ENCODE data around the gene KDM4B. TPM values are rescaled to one million over a fixed set of nuclear protein-coding genes. Genes with fewer than 3 reads are reported as not detected.

Gene KDM4B
- total RNA-seq, 1 experiment from 2014 or later: 43.7 TPM

- H3K4me3 Mint-ChIP-seq: no peak overlapping the region
- no peaks in the 10 kb centered on the region for H3K23me2 ChIP-seq (ENCODE audit: insufficient read length, low read depth, low read length, poor library complexity, severe bottlenecking)
- no peak overlapping the region for H2BK120ac ChIP-seq (ENCODE audit: low read depth, low read length, poor library complexity, severe bottlenecking)
- H3K4me2 ChIP-seq (ENCODE audit: insufficient read depth, insufficient read length, low read length): no peak overlapping the region
- H4K91ac ChIP-seq (ENCODE audit: insufficient read length, low read depth, low read length): no peak overlapping the region
- no peak overlapping the region for H3K23ac ChIP-seq (ENCODE audit: insufficient read length, low read depth, low read length)
- H3K4me1 ChIP-seq (ENCODE audit: insufficient read depth, low read length): peaks cover 4% of the 10 kb centered on the region; the same call in 1 of the 2 replicates
- peaks cover 18 to 38% (median 36%) of the 10 kb centered on the region in 3 experiments for H3K36me3 Mint-ChIP-seq (ENCODE audit: insufficient read depth in 1 of 3, low read depth in 3 of 3)
- no peaks in the 10 kb centered on the region for H3K9me3 ChIP-seq (ENCODE audit: control insufficient read depth, low read depth, low read length)
- DNase-seq: no peak
- no peak overlapping the region for H2BK20ac ChIP-seq (ENCODE audit: low read depth, low read length, poor library complexity, severe bottlenecking)
- no peaks in the 10 kb centered on the region for H3K79me1 ChIP-seq (ENCODE audit: insufficient read depth, low read depth, low read length, poor library complexity, severe bottlenecking)
- no peak overlapping the region for H2BK12ac ChIP-seq (ENCODE audit: insufficient read length, low read depth, low read length)
- H3K27me3 ChIP-seq (ENCODE audit: insufficient read depth, low read length): no peaks in the 10 kb centered on the region
- H3K79me2 ChIP-seq (ENCODE audit: insufficient read depth, low read length): no peaks in the 10 kb centered on the region
- no peaks in the 10 kb centered on the region for H4K20me1 ChIP-seq (ENCODE audit: control insufficient read depth, insufficient read depth, insufficient read length)
- H4K8ac ChIP-seq (replicated peaks; ENCODE audit: insufficient read length, low read depth, low read length): no peak overlapping the region
- H3K4ac ChIP-seq (ENCODE audit: low read depth, low read length): no peak overlapping the region
- H3K4me1 Mint-ChIP-seq: peaks cover 26 to 54% of the 10 kb centered on the region in 2 experiments
- H2BK15ac ChIP-seq (ENCODE audit: low read depth, low read length): no peak overlapping the region
- no CpG with 5 or more reads among the region's 6 CpGs for WGBS (ENCODE audit: extremely low coverage, insufficient read length, low lambda C conversion rate)
- no peak overlapping the region for H2AK5ac ChIP-seq (ENCODE audit: insufficient read length, low read length)
- peak overlapping the region in 2 of 3 experiments; percentile 55 to 85; a peak in 5 of 7 replicates for H3K27ac Mint-ChIP-seq
- H3T11ph ChIP-seq (ENCODE audit: low read length): no peak overlapping the region
- H3K9me3 Mint-ChIP-seq: peaks cover 5 to 6% of the 10 kb centered on the region in 2 experiments; a peak in 4 of 5 replicates
- H3K27me3 Mint-ChIP-seq (ENCODE audit: low read depth): no peaks in the 10 kb centered on the region; the same call in 1 of the 2 replicates
- H3K14ac ChIP-seq (ENCODE audit: insufficient read depth, low read length): no peak overlapping the region
- H3K56ac ChIP-seq (ENCODE audit: insufficient read length, low read depth, low read length): no peak overlapping the region
- TF ChIP-seq CTCF (conservative IDR thresholded peaks at IDR 0.05): no peak
- no peak overlapping the region for H3K18ac ChIP-seq (ENCODE audit: insufficient read length, low read depth, low read length)
- H2BK5ac ChIP-seq (ENCODE audit: insufficient read length, low read length): no peak overlapping the region
- H3K9ac ChIP-seq (ENCODE audit: extremely low read depth, insufficient read length, low read length): no peak overlapping the region
- no peak overlapping the region for H4K5ac ChIP-seq (ENCODE audit: insufficient read length, low read depth, low read length)
- H3K27ac ChIP-seq (ENCODE audit: insufficient read length, low read depth, low read length): no peak overlapping the region
- no peak overlapping the region for H2AFZ ChIP-seq (ENCODE audit: low read length)
Observed at GRCh38 chr19:5115771-5116202, 146.9 kb downstream of the KDM4B start.
